Skeletal muscle tissue (tissue), 4 donors: ENCODE data around the gene GRAP2. TPM values are rescaled to one million over a fixed set of nuclear protein-coding genes. Genes with fewer than 3 reads are reported as not detected.

Experiments
- H3K27ac ChIP-seq: one replicate; pipeline ENCODE4 v1.7.0; 2013; ENCODE audit warnings: mild to moderate bottlenecking, low read depth, low read length, inconsistent platforms
- H3K27me3 ChIP-seq, 3 donors: one replicate each; pipeline ENCODE4 v1.7.0; 2013; ENCODE audit warnings: low read length in 3 of 3; ENCODE audit not compliant: control insufficient read depth in 3 of 3, insufficient read depth in 3 of 3
- H3K36me3 ChIP-seq, 3 donors: one replicate each; pipeline ENCODE4 v1.7.0; 2013; ENCODE audit warnings: low read length in 3 of 3; ENCODE audit not compliant: control insufficient read depth in 3 of 3, insufficient read depth in 3 of 3
- H3K4me1 ChIP-seq, 3 donors: one replicate each; pipeline ENCODE4 v1.7.0; 2013; ENCODE audit warnings: low read length in 3 of 3, mild to moderate bottlenecking in 3 of 3; ENCODE audit not compliant: control insufficient read depth in 3 of 3, insufficient read depth in 3 of 3
- H3K4me3 ChIP-seq, 3 donors: one replicate each; pipeline ENCODE4 v1.7.0; 2013; ENCODE audit warnings: low read length in 3 of 3
- H3K9ac ChIP-seq, 3 donors: one replicate each; pipeline ENCODE4 v1.7.0; 2013; ENCODE audit warnings: low read length in 3 of 3, mild to moderate bottlenecking in 3 of 3, moderate library complexity in 2 of 3, low read depth in 1 of 3
- H3K9me3 ChIP-seq, 3 donors: one replicate each; pipeline ENCODE4 v1.7.0; 2013; ENCODE audit warnings: low read length in 3 of 3; ENCODE audit not compliant: control insufficient read depth in 3 of 3
- total RNA-seq: library from RNA; depleted of rRNA; stranded (reverse); fragments of >200 nt; gene quantifications from one replicate; pipeline ENCODE4 v1.2.3, GENCODE V29; 2014
- donor health status: Osteomylitis.

The GRAP2 gene
- total RNA-seq, 1 donor from 2014 or later = under 0.01 TPM

DNA sequence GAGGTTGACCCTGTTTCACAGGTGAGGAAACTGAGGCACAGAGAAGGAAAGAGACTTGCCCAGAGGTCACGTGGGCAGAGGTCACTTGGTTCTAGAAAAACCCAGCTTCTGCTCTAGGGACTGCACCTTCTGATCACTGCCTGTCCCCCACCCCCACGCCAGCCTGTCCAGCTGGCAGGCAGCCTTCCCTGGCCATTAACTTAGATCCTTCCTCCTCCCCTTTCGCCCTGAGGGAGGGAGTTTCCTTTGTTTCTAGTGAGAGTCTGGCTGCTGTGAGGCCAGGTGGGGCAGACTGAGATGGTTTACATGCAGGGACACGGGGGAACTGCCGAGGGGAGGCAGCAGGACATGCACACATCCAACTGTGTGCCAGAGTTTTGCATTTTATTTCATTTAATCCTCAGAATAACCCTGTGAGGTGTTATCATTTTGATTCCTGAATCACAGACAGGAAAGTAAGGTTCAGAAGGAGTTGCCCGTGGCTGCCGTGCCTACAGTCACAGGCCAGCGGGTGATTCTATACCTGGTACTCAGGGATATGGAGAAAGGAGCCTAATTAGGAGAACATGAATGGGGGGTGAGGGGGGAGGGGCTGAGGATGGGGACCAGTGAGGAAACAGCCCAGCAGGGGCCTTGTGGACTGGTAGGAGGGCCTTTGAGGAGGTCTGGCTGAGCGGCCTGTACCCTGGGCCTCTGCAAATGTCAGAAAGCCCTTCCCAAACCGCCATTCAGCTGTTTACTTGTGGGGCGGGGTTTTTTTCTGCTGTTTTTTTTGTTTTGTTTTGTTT lies 97.2 kb downstream of the GRAP2 start:
- H3K9ac ChIP-seq = no peak overlapping the region
- no peak overlapping the region for H3K4me3 ChIP-seq
- no peaks in the 10 kb centered on the region for H3K36me3 ChIP-seq
- H3K4me1 ChIP-seq = peaks cover 0 to 3% (median 0%) of the 10 kb centered on the region in 3 donors
- peaks cover 35 to 42% (median 36%) of the 10 kb centered on the region in 3 donors for H3K27me3 ChIP-seq
- no peak overlapping the region for H3K27ac ChIP-seq
- no peaks in the 10 kb centered on the region for H3K9me3 ChIP-seq

GRCh38 chr22:39999144-39999757 lies 98.4 kb downstream of the GRAP2 start:
- Histone ChIP-seq H3K4me3 (no peak overlapping the region), H3K27ac (no peak overlapping the region), H3K9ac (no peak overlapping the region), H3K4me1 (peaks cover 0 to 3% (median 0%) of the 10 kb centered on the region in 3 donors), H3K27me3 (peaks cover 28 to 35% (median 32%) of the 10 kb centered on the region in 3 donors), H3K36me3 (no peaks in the 10 kb centered on the region), H3K9me3 (no peaks in the 10 kb centered on the region)

DNA sequence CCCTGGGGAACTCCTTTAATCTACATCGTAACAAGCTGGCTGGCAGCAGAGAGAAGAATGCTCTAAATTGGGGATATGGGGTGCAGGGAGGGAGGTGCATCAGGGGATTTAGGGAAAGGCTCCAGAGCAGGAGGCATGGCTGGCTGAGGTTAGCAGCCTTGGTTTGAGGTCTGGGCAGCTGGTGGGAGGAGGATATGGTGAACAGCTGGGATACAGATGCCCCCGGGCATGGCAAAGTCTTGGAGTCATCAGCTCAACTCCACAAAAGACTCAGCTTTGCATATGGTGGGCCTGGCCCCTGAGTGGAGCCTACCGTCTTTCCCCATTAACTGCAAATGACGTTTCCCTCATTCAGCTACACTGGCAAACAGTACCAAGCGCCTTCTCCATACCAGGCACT lies 99.3 kb downstream of the GRAP2 start:
- Histone ChIP-seq H3K9me3 (no peaks in the 10 kb centered on the region), H3K9ac (no peak overlapping the region), H3K4me3 (no peak overlapping the region), H3K36me3 (no peaks in the 10 kb centered on the region), H3K27me3 (peaks cover 28 to 31% (median 30%) of the 10 kb centered on the region in 3 donors), H3K4me1 (peaks cover 0 to 3% (median 0%) of the 10 kb centered on the region in 3 donors), H3K27ac (no peak overlapping the region)

GRCh38 chr22:40001106-40001505 lies 100.2 kb downstream of the GRAP2 start:
- H3K9ac ChIP-seq = no peak overlapping the region
- peaks cover 19 to 28% (median 22%) of the 10 kb centered on the region in 3 donors for H3K27me3 ChIP-seq

DNA sequence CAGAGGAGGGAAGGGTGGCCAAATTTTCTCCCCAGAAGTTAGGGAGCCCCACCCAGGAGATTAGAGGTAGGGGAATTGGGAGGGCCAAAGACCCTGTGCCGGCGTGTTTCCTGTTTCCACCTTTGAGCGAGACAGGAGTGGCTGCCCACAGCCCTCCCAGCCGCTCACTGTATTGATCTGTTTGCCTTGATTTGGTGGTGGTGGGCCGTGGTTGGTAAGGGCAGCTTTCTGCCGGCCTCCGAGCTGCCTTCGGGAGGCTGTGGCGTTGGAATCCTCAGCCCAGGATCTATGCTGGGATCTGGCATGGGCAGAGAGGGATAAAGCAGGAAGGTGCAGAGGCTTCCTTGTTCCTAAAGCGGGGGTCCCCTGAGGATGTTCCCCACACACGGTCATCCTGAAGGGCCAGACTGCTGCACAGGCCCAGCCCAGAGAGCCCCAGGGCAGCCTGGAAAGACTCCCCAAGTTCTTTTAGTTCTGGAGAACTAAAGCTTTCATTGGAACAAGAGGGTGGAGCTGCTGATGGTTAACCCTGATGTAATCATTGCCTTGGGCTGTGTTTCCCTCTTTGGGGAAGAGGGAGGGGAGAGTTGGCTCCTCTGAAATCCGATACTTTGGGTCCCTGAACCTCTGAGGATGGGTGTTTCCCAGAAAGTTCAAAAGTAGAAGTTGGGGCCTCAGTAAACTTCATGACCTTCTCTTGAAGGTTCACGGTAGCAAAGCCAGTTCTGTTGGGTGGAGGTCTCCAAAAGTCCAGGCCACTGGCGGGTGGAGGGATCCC lies 101.1 kb downstream of the GRAP2 start:
- Histone ChIP-seq H3K27me3 (peaks cover 10 to 29% (median 24%) of the 10 kb centered on the region in 3 donors), H3K9me3 (no peaks in the 10 kb centered on the region), H3K4me3 (no peak overlapping the region), H3K27ac (no peak overlapping the region), H3K36me3 (no peaks in the 10 kb centered on the region), H3K4me1 (peaks cover 0 to 3% (median 0%) of the 10 kb centered on the region in 3 donors), H3K9ac (no peak overlapping the region)

More at GRCh38 chr22:40001106-40001505, 100.2 kb downstream of the GRAP2 start:
- H3K9me3 ChIP-seq = no peaks in the 10 kb centered on the region
- H3K4me3 ChIP-seq = no peak overlapping the region
- peaks cover 0 to 3% (median 0%) of the 10 kb centered on the region in 3 donors for H3K4me1 ChIP-seq
- no peak overlapping the region for H3K27ac ChIP-seq
- H3K36me3 ChIP-seq = no peaks in the 10 kb centered on the region

GRCh38 chr22:40002935-40003715 lies 102.2 kb downstream of the GRAP2 start:
- Histone ChIP-seq H3K9me3 (no peaks in the 10 kb centered on the region), H3K4me1 (no peaks in the 10 kb centered on the region), H3K9ac (no peak overlapping the region), H3K36me3 (no peaks in the 10 kb centered on the region), H3K27ac (no peak overlapping the region), H3K4me3 (no peak overlapping the region), H3K27me3 (peaks cover 4 to 32% (median 20%) of the 10 kb centered on the region in 3 donors)

DNA sequence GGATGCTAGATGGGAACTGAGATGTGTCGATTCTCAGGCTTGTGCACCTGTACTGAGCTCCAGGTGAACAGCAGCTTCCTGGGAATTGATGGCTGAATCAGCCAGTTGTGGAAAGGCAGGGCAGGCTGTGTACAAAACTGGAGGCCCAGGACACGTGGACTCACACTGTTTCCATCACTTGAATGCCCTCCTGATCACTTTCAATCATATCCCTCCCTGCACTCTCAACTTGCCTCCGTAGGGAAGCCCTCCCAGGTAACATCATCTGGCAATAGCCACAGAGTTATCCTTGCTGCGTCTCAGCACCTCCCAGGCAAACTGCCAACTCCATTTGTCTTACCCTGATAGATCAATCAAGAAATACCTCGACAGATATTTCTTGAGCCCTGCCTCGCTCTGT lies 104.0 kb downstream of the GRAP2 start:
- no peak overlapping the region for H3K4me3 ChIP-seq
- peaks cover 20 to 43% (median 37%) of the 10 kb centered on the region in 3 donors for H3K27me3 ChIP-seq
- H3K27ac ChIP-seq = no peak overlapping the region
- H3K9me3 ChIP-seq = no peaks in the 10 kb centered on the region
- H3K36me3 ChIP-seq = no peaks in the 10 kb centered on the region
- no peak overlapping the region for H3K9ac ChIP-seq
- H3K4me1 ChIP-seq = no peaks in the 10 kb centered on the region

GRCh38 chr22:40006641-40007040 lies 105.8 kb downstream of the GRAP2 start:
- Histone ChIP-seq H3K4me1 (no peaks in the 10 kb centered on the region), H3K4me3 (no peak overlapping the region), H3K27ac (no peak overlapping the region), H3K36me3 (no peaks in the 10 kb centered on the region), H3K27me3 (peaks cover 32 to 57% (median 47%) of the 10 kb centered on the region in 3 donors), H3K9ac (no peak overlapping the region), H3K9me3 (no peaks in the 10 kb centered on the region)

- H3K27ac ChIP-seq = no peak overlapping the region
- H3K4me3 ChIP-seq = no peak overlapping the region
- no peaks in the 10 kb centered on the region for H3K4me1 ChIP-seq
- H3K36me3 ChIP-seq = no peaks in the 10 kb centered on the region
- peaks cover 32 to 56% (median 48%) of the 10 kb centered on the region in 3 donors for H3K27me3 ChIP-seq
- H3K9ac ChIP-seq = no peak overlapping the region
- no peaks in the 10 kb centered on the region for H3K9me3 ChIP-seq
These were observed 107.2 kb downstream of the GRAP2 start for GRCh38 chr22:40007853-40008710.
